GM12874 (cell line): Measurements from ENCODE around the gene MBTD1.
A peak's percentile ranks its signal among the peaks of the same experiment; 100 is the strongest.

Experiments used
- TF ChIP-seq, protein P1 (sequence below): IDR thresholded peaks from 2 replicates; pipeline ENCODE4 v1.5.1; 2011; ENCODE audit warnings: low read depth, mild to moderate bottlenecking, control low read depth, low read length, moderate library complexity; ENCODE audit not compliant: insufficient read depth

Gene MBTD1

DNA sequence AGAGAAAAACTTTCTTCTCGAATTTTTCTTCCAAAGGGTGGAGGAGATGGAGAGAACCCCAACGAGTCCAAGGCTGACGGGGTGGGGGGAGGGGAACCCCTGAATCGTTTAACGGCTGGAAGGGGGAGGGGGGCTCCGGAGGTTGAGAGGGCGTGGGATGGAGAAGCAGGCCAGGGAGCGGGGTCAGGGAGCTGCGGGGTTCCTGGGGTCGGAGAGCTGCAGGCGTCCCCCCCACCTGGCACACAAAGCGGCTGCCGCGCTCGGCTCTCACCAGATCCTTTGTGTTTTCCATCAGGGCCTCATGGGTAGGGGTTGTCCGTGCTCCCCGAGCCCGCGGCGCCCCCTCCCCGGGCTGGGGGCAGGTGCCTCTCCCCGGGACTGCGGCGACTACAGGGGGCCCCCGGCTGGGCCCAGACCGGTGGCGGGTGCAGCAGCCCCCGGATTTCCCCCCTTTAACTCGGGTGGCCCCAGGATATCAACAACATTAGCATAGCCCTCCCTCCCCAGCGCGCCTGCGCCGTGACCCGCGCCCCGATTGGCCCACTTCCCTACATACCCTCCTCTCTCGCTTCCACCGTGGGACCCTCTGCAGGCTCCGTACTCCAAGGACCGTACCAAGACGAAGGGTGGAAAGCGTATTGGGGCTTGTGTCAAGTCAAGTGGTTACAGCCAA is at the start of gene MBTD1:
TSS of gene MBTD1 (minus strand) at position 486 of the 673 bp plus-strand sequence. CDS start 34,888 bp downstream, outside the sequence.
- TF ChIP-seq, protein P1, sequence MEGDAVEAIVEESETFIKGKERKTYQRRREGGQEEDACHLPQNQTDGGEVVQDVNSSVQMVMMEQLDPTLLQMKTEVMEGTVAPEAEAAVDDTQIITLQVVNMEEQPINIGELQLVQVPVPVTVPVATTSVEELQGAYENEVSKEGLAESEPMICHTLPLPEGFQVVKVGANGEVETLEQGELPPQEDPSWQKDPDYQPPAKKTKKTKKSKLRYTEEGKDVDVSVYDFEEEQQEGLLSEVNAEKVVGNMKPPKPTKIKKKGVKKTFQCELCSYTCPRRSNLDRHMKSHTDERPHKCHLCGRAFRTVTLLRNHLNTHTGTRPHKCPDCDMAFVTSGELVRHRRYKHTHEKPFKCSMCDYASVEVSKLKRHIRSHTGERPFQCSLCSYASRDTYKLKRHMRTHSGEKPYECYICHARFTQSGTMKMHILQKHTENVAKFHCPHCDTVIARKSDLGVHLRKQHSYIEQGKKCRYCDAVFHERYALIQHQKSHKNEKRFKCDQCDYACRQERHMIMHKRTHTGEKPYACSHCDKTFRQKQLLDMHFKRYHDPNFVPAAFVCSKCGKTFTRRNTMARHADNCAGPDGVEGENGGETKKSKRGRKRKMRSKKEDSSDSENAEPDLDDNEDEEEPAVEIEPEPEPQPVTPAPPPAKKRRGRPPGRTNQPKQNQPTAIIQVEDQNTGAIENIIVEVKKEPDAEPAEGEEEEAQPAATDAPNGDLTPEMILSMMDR: no peak

DNA sequence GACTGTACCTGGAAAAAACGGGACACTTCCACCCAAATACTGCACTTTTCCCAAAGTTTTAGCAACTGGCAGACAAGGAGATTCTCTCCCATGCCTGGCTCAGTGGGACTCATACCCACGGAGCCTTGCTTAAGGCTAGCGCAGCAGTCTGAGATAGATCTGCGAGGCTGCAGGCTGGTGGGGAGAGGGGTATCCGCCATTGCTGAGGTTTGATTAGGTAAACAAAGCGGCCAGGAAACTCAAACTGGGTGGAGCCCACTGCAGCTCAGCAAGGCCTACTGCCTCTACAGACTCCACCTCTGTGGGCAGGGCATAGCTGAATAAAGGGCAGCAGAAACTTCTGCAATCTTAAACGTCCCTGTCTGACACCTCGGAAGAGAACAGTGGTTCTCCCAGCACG is 45.3 kb upstream of the MBTD1 start:
- TF ChIP-seq, protein P1: no peak

DNA sequence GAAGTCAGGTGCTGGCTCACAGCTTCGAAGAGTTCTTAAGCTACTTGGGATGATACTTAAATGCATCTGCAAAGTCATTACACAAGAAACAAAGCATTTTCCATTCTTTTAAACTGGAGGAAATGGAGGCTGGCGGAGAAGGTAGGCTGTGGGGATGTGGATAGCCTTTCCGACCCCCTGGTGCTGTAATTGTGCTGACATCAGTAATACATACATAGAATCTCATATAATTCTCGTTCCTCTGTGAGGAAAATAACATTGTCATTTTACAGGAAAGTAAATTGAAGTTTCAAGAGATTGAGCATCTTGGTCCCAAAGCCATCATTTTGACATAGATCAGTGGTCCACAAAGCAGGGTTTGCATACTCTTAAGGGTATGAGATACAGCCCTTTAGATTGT is 40.0 kb upstream of the MBTD1 start:
- TF ChIP-seq, protein P1: no peak

DNA sequence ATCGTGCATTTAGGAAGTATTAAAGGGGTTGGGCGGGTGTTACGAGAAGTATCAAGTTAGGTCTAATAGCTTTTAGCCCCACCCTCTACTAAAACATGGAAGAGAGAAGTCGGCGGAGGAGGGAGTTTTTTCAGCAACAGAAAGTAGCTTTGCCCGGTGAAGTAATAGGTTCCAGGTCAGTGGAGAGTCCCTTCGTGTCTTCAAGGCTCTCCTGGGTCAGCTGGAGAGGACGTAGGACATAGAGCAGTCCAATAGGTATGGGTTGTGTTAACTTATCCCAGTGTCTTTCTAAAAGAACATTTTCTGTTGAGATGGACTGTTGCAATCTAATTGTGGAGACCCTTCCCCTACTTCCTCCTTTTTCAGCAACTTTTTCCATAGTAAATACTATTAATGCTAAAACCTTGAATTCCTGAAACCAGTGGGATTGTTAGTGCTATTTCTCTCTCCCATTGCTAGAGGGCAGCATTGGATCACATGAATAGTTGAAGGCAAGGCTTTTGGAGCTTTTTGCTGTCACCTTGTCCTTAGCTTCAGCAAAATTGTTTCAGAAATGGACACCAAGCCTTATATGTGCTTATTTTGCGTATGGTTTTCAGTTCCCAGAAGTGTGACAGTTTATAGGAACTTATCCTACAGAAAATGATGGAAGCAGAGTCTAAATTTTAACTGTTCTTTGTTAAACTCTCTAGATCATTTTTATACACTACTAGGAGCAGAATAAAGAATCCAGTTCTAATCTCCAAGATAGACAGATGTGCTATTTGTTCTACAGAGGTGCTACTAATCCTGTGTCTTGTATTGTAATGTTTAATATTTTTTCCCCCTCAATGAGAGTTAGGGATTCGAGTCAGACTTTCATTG is 38.9 kb upstream of the MBTD1 start:
- TF ChIP-seq, protein P1: peak; percentile 55

DNA sequence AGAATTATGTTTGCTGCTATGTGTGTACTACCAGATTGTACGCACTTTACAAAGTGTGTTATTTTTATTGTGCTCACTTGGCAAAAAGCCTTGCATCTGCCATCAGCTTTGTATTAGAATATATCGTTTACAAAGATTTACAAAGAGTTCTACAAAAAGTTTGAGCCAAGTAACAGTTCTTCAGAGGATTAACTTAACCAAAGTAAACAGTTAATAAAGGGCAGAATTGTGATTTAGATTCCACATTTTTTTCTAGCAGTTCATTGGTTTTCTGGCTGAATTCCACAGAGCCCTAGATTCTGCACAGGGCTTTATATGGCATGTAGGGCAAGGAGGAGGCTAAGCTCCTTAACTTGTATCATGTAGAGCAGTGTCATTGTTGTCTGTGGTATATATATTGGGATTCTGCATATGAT is 29.9 kb upstream of the MBTD1 start:
- TF ChIP-seq, protein P1: no peak

DNA sequence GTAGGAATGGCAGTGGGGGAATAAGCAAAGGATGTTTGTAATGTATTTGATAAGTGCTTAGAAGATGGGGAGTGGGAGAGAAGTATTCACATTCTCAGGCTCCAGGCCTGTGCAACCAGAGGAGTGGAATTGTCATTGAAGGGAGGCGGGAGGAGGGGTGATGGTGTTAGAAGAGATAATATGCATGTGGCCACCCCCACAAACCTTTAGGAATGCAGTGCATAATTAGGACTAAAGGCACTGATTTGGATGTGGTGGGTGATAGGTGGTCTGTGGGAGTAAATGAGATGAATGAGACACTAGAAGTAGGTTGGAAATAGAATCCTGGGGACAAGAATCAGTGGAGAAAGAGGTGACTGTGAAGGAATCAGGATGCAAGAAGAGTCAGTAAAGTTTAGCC is 27.6 kb upstream of the MBTD1 start:
- TF ChIP-seq, protein P1: no peak

DNA sequence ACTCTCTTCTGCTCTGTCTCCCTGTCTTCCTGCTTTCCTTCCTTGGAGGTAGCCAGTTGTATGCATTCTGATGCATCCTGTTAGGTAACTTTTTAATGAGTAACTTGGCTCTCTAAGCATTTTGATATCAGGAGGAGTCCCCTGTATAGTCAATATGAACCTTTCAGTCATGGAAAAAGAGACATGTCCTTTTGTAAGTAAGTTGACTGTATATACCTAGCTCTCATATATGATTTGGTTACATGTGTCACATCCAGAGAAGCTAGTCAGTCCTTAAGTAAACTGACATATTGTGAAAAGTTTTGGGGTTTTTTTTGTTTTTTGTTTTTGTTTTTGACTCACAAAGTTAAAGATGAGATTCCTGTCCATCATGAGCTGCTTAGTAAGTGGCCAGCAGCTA is 19.3 kb upstream of the MBTD1 start:
- TF ChIP-seq, protein P1: no peak
